Inflammatory macrophage treated with lipopolysaccharide for 1 hour (primary cell): Measurements from ENCODE around the gene LYPD6B.

Experiments
- DNase-seq, 2 donors: peaks; one replicate each; pipeline ENCODE4 v3.0.0-alpha.2; 2020 to 2022

LYPD6B gene

DNA sequence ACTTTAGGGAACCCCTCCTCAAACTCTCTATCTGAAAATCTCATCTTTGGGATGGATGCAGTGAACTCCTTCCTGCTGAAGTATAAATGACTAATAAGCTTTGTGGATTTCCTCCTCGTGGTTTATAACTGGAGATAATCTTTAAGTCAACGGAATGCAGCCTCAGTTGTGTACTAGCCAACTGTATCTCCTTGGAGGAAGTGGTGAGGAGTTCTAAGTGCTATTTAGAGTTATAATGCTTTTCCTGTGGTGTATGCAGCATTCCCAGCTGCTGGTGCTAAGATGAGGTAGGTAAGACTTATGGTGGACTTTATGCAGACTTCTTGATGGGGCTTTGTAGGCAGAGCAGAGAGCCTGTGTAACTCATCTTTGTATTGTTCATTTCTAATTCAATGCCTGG, 90.9 kb downstream of the LYPD6B start:
- DNase-seq = no peak

DNA sequence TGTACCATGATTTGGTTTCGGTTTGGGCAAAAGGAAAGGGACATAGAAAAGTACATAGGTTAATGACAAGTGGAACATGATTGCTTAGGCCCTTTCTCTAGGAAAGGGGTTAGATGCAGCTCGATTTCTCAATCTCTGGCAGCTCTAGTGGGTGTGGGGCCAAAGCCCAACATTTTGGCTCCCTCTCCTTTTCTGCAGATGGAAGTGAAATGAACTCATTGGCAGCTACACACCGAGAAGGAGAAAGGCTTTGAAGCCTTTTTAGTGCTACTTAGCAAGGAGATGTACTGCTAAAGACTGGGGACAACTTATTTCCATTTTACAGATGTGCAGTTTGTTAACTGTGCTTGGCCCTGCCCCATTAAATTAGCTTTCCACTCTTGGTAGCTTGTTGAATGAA, 93.8 kb downstream of the LYPD6B start:
- no peak for DNase-seq

DNA sequence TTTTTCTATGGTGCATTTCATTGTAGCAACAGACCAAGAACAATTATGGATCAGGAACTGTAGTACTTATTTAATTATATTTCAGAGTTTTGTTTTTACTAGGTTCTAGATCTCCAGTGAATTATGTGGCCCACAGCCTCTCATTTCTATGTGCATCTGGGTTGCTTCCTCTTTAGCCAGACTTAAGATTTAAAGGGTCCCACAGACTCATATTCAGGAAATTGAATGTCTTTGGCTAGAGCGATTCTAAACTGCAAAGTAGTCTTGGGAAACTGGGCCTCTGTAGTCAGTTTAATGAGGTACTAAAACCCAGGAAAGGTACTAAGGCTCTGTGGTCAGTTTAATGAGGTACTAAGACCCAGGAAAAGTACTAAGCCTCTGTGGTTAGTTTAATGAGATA, 94.4 kb downstream of the LYPD6B start:
- no peak for DNase-seq

DNA sequence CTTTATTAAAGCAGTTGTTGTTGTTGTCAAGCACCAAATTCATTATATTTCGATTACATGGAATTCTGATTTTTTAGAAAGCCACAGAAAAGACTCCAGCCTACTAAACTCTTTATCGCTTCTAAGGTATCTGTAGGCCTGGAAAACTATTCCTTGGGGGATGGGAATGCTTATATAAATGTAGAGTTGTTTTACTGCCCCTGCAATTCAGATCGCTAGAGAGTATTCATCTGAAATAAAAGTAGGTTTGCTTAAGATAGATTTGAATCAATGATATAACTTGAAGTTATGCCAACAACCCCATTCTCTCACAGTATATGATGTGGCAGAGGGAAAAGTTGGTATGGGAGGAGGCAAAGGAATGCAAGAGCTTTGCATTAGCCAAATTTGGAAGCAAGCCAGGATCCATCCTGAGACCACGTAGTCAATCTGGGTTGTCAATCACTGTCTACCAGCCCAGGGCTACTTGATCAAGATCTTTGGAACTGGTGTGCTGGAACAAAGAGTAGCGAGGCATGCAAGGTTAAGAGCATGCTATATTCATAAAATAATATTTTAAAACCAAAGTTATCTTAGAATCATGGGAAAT, 95.9 kb downstream of the LYPD6B start:
- DNase-seq = no peak

- no peak for DNase-seq
Measured at GRCh38 chr2:149136111-149136510, 97.6 kb downstream of the LYPD6B start.

DNA sequence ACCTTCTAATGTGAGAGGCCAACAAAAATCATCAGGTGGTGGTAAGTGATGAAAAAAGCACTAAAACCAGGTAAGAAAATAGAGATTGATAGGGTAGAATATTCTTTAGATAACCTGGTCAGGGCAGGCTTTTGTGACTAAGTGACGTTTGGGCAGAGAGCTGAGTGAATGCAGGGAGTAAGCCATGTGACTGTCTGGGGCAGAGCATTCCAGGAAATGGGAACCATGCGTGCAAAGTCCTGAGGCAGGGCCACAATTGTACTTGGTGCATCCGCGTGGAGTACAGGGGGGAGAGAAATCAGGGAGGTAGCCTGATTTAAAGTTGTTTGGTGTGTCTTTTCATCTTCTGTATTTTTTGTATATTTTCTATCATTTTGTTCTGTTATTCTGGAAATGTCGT, 102.5 kb downstream of the LYPD6B start:
- no peak for DNase-seq

DNA sequence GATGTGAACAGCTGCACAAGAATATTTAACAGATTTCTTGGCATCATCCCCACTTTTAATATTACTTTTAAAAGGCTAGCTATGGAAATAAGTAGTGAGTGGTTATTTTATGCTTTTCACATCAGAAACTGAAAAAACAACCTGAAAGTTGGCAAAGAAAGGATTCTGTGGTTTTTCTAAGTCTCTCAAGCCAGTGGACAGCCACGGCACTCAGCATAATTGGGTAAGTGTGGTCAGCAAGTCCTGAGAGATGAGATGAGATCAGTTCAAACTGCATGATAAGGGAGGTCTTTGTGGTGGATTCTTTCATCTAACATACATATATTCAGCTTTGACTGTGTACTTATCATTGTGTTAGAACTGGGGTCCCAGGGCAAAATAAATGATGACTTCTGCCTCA, 105.2 kb downstream of the LYPD6B start:
- DNase-seq = no peak

DNA sequence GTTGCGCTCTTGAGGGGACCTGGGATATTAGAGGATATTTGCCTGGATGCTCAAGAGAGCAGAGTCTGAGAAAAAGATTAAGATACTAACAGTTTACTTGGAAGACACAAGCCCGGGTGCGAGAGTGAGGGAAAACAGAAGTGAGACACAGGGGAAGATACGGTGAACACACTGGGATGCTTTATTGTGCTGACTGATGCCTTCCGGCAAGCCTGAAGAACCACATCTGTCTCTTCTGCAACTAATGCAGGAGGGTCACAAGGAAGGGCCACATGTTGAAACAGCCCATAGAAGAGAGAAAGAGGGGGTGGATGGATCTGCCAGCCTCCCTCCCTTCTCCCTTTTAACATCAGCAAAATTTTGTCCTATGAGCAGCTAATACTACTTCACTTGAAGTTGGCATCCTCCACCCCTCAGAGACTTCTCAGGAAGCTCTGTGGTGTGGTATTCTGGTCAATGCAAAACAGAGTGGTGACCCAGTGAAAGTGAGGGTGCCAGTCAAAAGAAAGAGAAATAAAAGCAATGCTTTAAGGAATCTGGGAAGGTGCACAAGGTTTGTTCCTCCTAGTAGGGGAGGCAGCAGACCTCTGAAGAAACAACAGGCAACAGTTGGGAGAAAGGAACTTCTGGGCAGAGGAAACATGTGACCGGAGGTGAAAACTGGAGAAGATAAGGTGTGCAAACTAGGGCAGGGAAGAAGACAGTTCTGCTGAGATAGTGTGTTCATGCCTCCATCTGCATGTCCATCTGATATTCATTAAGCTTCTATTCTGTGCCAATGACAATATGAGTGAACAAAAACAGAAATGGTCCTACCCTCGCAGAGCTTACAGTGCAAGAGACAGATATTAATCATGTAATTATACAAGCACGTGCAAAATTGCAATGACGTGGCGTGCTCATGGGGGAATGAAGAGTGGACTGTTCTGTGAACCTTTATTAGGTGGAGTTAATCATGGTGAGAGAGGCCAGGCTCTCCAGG, 107.1 kb downstream of the LYPD6B start:
- DNase-seq = no peak

DNA sequence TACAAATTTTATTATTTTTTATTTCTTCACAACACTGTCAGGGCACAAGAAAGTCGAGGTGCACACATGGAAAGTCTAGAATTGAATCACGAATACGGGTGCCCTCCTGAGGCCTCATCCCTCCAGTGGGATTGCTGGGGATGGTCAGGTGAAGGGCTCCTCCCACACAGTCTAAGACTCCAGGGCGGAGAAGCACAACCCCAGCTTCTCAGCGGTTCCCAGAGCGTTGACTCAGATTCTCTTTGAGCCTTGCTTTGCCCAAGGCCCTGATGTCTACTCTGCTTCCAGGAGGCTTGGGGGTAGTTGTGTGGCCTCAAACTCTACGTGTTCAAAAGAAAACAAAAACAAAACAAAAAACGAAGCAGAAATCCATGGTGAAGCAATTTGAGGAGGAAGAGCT, 108.4 kb downstream of the LYPD6B start:
- no peak for DNase-seq

DNA sequence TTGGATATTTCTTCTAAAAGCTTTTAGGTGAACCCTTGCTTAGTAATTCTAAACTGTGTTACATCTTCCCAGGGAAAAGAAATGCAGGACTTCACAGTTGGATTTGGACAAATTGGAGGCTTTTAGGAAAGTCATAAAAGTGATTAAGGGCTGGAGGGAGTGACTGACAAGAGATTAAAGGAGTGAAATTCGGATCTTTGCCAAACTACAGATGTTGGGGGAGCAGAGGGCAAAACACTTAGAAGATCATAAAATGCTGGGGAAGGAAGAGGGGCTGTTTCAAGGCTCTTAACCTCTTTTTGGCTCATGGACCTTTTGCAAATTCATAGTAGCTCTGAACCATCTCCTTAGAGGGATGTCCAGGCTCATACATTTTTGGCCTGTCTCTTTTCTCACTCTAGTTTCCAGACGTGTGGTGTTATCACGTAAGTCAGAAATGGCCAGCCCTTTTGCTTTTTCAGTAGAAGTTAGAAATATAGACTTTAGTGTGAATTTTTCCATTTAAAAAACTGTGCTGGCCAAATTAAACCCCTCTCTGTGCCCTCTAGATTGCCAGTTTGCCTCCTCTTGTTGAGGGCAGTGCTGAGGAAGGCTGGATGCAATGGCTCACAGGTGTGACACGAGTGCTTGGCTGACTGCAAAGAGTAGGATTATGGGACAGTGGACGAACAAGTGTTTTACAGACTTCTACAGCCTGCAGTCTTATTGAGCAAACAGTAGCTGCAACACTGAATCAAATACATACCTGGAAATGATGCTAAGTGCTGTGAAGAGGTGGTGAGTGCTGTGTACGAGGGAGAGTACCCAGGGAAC, 109.9 kb downstream of the LYPD6B start:
- DNase-seq = no peak

DNA sequence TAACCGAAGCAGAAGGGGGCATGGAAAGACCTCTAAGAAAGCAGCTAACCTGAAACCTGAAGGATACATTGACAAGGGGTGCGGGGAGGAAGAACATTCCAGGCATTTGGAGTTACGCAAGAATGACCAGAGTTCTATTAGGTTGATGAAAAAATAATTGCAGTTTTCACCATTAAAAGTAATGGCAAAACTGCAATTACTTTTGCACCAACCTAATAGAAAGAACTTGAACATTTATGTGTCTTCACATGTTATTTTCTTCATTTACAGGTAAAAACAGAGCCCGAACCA, 110.5 kb downstream of the LYPD6B start:
- no peak for DNase-seq

DNA sequence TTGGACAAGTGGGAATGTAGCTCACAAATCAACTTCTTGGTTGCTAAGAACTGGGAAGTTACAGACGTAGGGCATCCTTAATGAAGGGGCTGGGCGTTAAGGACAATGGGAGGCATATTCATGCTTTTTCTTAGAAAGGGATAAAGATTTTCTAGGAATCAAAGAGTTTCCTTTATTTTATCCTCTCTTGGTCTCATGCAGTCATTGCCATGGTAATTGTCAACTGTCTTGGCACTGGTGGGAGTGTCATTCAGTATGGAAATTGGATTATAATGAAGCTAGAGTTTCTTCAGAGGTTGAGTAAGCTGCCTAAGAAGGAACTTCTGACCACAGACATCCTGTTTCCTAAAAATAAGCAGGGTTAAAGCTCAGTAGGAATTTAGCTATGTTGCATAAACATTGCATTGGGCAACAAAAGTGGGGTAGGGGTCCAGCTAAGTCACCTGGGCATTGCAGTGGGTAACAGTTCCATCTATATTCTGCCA, 114.0 kb downstream of the LYPD6B start:
- peak; percentile 69 to 70 for DNase-seq

DNA sequence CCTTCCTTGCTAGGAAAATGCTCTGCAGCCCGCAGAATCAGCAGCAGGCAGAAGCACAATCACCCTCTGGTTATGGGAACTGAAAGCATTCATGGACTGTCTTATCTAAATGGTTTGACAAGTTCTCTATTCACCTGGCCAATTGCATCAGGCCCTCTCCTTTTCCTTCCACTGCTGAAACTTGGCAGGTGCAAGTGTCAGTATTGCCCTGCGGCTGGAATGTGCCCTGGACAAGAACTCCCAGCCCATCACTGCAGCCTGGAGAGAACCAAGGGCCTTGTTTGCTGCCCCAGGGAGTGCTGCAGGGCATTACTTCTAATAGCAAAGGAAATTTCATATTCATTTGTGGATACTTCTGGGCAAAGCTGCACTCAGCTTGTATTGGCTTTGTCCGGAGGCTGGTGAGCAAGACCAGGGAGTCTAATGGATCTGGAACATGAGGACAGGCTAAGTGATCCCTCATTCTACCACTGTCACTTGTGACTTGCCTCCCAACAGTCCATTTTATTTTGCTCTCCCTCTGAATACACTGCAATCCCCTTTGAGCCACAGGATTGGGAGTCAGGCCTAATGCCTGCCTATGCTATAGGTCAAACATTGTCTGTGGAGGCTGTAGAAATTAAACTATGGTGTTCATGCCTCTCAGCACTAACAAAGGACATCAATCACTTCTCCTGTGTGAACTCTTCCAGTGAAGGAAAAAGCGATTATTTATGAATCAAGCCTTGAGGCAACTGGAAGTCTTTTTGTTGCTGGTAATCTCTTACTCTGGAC, 116.9 kb downstream of the LYPD6B start:
- no peak for DNase-seq

- DNase-seq = no peak
Measured at GRCh38 chr2:149155988-149156387, 117.5 kb downstream of the LYPD6B start.

DNA sequence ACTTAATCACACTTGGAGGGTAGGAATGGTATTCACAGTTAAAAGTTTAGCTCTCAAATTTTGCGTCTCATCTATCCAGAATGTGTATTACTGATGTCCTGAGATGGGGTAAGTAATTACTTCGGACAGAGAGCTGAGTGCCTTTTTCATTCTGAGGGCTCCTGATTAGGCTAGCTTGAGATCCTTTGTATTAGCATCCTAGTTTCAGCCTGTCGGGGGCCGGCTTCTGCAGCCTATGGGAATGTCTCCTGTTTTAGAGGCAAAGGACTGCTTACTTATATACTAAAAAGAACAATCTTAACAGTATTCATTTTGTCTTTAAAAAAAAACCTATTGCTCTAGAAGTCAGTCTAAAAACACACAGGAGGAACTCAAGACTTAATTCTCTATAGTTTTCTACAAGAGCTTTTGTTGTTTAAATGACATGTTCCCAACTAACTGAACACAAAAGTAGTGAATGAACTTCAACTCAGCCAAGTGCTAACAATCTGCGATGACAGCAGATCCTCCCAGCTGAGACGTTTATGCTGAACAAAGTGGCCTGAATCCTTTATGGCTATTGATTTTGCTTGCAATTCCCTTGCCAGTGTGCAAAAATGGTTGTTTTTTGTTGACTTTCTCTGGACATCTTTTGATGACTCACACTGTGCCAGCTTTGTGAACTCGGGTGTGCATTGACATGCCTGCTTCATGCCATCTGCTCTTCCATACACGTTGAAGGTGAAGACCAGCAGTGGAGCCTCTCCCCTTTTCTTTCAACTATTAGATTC, 118.7 kb downstream of the LYPD6B start:
- DNase-seq = no peak

GRCh38 chr2:149158957-149159356, 120.5 kb downstream of the LYPD6B start:
- no peak for DNase-seq

- DNase-seq = no peak
Measured at GRCh38 chr2:149160195-149160594, 121.7 kb downstream of the LYPD6B start.

DNA sequence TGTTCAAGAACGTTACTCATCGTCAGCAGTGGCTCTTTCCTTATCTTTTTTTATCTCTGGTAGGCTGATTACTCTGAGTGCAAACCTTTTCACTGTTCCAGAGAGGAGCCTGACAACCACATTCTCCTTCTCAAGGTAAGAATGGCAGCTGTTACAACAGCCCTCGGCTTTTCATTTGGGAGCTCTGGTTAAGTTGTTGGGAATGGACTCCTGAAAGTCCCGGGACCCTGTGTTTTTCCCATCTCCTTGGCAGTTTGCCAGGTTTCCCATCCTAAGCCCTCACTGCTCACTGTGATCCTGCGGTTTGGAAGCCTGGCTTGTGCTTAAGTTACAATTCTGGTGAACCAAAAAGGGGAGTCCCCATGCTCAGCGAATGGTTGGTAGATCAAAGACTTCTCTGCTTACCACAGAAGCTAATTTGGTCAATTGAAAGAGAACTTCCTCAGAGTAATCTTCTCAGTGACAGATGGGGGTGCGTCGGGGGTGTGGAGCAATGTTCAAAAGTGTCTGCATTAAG, 122.3 kb downstream of the LYPD6B start:
- DNase-seq = peak; percentile 46 to 58

- DNase-seq = peak; percentile 33
Measured at GRCh38 chr2:149161481-149162225, 123.2 kb downstream of the LYPD6B start.

GRCh38 chr2:149164296-149164695, 125.8 kb downstream of the LYPD6B start:
- no peak for DNase-seq

DNA sequence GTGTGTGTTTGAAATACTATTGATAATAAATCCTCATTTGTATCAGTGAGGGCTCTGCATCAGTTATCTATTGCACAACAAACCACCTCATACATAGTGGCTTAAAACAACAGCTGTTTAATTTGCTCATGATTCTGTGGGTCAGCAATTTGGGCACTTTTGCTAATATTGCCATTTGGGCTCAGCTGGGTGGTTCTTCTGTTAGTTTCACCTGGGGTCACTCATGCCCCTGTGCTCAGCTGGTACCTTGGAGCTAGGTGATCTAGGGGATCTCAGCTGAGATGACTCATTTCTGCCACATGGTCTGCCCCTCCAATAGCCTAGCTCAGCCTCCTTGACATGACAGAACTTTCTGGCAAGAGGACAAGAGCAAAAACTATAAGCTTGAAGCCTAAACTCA, 126.3 kb downstream of the LYPD6B start:
- no peak for DNase-seq
